Measurements from ENCODE around the gene LEKR1.
"Not testable (repeated sequence)": the region's sequence is repeated elsewhere in the genome, so short reads cannot be mapped to it uniquely, and the experiment has no call there.

The LEKR1 gene

DNA sequence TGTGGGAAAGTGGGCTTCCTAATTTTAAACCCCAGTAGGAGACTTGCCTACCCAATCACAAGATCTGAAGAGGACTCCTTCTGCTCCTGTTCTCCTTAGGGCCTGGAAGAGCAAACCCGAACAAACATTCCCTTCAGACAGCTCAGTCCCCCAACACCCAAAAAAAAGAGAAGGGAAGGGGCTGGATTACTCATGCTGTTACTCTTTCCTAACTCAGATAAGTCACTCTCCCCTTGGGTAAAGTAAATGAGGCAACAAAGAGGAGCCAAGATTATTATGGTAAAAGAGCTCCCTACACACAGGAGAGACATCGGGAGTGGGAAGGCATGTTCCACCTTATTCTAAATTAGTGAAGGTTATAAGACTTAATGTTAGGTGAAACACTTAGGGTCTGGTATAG lies 18.1 kb upstream of the LEKR1 start:
- DNase-seq, result no peak

DNA sequence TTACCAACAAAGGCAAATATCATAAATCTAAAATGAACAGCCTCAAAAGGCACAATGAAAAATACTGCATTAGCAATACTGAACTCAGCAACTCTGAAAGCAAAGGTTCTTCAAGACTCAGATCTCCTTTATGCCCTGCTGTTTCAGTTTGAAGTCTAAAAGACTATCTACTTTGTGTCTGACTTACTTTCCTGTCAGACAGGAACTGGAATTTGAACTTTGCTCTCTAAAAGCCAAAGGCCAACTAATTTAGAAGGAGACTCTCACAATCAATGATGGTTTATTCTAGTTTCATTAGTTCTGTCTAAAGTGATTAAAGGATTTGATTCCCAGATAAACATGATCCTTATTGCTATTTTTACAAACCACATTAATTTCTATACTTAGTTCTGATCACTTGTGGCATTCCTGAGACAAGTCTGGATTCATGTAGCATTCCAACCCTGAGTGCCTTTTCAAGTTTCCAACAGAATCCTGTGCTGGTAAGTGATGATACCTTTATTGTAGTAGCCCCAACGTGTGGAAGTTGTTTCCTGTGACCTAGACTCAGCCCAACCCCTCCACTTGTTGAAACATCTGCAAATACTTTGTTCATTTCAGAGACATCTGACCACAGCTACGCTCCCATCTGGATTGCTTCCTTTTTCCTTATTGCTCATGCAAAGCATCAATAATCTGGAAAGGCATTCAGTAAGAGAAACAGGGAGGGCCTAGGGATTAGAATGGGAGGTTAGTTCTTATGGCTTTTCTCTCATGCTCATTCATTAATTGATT lies 14.9 kb upstream of the LEKR1 start:
- DNase-seq, result no peak

DNA sequence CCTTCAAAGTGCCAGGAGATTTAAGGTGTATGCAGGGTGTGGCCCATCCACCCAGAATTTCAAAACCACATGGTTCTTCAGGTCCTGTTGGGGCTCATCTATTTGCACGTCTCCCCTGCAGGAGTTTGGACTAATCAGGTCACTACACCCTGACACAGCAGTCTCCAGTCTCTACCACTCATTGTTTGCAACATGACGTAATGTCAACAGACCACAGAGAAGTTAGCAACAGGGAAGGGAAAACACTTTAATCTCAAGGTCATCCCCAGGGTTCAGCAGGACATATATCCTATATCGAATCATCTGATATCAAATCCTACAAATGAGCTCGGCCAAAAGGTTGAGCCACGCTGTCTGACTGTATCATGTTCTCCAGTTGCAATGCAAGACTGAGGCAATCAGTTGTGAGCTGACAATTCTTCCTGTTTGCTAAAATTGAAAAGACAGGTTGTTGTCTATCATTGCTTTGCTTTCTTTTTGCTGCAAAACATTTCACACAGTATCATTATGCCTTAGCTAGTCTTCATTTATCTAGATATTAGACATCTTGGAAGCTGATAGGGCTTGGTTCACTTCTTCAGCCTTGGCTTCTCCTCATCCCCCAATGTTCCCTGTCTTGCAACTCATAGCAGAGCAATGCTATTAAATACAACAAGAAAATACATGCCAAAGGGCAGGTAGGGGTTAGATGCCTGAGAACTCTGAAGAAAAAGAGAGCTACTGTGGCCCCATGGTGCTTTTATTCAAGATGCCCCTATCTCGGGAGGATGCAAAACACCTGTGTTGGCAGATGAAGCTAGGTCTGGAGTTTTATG lies 13.4 kb upstream of the LEKR1 start:
- DNase-seq, result no peak

DNA sequence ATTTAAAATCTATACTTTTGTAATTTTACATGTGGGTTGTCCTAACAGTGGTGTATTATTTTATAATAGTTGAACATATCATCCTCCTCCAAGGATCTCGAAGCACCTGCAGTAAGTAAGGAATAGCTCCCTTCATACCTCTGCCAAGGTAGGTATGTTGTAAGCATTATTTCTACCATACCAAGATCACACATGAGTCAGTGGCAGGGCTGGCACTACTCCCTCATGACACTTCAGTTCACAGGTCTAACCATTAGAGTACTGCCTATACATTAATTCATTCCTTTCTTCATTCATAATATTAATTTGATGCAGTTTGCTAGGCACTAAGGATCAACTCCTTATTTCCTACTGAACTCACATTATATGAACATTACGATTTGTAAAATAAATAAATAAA lies 11.9 kb upstream of the LEKR1 start:
- DNase-seq, result no peak

DNA sequence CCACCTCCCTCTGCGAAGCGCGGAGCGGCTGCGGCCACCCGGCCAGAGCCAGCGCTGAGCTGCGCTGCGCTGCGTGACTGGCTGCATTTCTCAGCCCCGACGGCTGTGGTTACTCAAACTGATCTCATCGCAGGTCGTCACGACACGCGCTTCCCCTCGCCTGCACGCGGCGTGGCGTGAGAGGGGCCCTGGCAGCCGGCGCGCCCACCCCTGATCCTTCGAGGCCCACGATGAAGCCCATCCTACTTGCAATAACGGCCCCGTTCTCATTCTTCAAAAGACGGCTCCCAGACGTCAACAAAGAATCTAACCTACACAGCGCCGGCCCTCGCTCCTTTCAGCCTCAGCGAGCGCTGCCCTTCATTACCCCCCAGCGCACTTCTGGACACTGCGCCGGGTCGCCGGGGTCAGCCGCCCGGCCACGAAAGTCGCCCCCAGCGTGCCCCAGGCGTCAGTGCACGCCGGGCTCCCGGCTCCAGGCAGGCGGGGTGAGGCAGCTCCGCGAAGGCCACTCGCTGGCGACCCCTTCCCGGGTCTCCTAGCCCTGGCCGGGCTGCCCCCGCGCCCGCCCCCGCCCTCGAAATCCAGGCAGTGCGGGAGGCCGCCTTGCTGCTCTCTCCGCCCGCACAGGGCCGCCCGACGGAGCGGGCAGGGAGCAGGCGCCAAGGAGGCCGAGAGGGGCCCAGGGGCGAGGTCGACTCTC lies 9.9 kb upstream of the LEKR1 start:
- no peak for DNase-seq

DNA sequence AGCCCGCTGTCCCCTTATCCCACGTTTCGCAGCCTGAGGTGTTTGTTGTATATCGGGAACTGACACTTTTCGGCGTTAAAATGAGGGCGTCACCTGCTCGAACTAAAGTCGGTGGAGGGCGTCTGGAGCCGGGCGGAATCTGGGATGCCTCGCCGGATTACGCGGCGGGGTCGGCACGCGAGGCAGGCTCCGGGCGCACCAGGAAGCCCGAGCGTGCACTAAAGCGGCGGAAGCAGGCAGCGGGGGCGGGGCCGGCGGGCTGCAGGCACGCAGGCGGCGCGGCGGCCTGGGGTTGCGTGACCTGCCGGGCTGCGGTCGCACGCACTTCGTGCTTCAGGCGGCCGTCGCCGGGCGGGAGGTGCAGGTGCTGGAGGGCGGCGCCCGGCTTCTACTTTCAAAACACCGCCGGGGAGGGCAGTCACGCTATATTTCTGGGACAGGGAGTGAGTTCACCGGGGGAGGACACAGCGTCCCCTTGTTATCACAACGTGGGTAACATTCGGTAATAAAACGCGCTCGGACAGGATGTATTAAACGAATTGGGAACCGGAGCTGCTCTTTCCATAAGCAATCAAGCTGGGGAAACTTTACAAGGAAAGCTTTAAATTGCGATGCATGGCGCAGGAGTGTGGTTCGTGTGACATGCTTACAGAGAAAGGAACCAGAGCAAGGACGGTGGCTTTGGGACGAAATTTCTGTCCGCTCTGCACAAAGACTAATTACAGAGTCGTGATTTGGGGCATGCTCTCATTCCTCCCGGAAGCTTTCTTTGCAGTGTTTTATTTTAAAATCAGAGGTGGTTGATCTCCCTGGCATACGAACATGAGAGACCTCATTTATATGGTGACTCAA lies 9.1 kb upstream of the LEKR1 start:
- peak; percentile 60 for DNase-seq

DNA sequence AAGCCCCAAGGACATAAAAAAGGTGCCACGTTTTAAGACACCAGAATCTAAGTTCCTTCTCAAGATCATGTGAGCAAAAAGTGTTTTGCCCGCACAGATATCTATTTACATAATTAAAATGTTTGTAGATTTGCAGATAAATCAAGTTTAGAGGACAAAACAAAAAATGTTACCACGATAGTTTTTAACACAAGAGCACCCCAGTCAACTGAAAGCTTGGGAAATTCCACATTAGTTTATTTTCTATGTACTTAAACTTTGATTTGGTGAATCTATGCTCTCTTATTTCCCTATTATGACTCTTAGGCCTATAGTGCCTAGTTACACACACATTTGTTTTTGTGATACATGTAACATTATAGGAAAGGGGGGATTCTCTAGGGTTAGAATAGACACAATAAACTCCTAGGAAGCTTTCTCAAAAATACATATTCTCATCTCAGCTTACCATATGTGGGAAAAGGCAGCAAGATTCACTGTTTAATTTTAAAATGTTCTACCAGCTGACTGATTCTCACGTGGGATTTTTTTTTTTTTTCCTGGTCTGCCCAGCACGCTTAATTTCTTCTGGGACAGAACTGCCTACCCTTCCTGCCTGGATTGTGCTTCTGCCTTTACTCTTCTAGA lies 8.4 kb upstream of the LEKR1 start:
- DNase-seq, result no peak

DNA sequence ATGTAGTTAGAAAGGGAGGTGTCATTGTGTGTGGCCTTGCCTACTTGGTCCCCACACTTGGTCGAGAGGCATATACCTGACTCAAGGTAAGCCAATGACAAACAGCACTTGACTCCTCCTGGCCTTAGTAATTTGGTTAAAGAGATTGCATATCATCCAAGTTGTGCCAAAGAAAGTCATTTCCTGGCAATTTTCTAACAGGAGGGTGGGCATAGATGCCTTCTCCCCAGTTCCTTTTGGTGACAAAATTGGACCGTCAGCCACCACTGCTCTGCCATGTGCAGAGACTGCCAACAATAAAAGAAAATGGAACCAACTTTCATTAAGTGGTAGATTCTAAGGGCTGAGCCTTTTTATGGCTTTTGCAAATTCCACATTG lies 7.9 kb upstream of the LEKR1 start:
- DNase-seq, result no peak

DNA sequence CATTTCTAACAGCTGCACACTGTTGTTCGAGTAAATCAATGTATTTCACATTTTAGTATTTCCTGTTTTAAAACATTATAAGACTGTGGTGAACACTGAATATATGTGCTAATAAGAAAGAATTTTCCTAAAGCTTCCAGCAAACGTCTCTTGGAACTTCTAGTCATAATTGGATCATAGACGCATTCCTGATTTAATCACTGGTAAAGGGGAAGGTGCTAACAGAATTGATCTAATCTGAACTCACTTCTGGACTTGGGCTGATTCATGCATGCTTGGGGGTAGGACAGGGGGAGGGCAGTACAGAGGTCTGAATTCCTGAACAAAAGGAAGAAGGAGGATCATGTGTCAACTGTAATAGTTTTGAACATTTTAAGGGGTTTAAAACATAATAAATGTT lies 7.3 kb upstream of the LEKR1 start:
- no peak for DNase-seq

DNA sequence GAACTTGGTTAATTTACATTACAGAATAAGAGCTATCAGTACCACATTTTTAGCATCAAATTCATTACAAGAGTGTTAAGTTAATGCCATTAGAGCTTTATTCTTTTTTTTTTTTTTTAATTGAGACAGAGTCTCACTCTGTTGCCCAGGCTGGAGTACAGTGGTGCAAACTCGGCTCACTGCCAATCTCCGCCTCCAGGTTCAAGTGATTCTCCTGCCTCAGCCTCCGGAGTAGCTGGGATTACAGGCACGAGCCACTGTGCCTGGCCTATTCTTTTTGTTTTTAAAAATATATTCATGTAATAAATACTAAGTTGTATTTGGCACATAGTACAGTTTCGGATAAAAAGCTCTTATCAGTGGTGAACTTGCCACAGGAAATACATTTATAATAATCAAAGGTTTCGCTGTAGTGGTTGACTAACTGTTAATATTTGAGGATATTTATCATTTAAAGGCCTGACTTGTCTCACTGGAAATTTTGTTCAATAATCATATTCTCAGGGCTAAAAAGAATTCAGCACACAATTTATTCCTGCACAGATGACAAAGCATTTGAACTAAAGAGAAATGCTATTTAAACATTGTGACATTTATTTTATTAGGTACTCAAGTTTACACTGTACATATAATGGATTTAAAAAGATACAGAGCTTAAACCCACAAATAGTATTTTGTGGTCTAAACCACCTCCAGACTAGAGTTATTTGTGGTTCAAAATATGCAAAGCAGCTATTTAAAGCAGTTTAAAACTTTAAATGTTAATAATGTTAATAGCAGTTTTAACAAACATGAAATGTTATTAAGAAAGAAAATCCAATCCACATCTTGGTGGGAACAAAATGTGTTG lies 6.1 kb upstream of the LEKR1 start:
- DNase-seq, result no peak

DNA sequence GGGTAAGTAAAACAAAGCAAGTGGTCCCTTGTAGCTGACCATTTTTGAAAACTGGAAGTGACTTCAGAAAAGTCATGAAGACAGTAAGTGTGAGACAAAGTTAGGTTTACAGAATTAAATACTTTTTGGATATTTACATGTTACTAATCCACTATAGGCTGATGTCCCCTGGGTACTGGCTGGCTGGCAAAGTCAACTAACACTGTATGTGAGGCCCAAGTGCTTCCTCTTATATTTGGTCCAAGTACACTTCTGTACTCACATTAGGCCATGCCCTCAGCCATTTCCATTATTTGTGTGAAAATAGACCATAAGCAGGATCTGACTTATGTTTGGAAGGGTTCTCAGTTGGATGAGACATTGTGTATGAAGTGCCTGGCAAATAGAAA lies 5.5 kb upstream of the LEKR1 start:
- no peak for DNase-seq

DNA sequence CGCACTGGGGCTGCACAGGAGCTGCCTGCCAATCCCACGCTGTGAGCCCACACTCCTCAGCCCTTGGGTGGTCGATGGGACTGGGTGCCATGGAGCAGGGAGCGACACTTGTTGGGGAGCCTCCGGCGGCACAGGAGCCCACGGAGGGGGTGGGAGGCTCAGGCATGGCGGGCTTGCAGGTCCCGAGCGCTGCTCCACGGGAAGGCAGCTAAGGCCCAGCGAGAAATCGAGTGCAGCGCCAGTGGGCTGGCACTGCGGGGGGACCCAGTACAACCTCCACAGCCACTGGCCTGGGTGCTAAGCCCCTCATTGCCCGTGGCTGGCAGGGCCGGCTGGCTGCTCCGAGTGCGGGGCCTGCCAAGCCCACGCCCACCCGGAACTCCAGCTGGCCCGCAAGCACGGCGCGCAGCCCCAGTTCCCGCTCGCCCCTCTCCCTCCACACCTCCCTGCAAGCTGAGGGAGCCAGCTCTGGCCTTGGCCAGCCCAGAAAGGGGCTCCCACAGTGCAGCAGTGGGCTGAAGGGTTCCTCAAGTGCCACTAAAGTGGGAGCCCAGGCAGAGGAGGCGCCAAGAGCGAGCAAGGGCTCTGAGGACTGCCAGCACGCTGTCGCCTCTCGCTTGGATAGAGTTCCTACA lies 3.4 kb upstream of the LEKR1 start:
- not testable (repeated sequence) for DNase-seq

DNA sequence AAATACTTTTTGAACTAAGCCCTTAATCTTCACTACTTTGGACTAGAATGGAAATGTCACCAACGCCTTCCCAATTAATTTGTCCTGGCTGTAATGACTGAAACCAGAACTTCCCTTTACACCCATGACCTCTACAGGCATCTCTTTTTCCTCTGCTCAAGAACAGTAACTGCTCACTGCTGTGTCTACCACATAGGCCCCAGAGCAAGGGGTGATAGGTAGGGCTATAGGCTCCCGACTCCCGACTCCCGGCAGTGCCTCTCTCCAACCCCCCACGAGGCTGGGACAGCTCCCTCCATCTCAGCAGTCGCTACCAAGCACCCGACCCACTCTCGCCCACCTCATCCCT lies 384 bp upstream of the LEKR1 start:
- DNase-seq, result no peak

DNA sequence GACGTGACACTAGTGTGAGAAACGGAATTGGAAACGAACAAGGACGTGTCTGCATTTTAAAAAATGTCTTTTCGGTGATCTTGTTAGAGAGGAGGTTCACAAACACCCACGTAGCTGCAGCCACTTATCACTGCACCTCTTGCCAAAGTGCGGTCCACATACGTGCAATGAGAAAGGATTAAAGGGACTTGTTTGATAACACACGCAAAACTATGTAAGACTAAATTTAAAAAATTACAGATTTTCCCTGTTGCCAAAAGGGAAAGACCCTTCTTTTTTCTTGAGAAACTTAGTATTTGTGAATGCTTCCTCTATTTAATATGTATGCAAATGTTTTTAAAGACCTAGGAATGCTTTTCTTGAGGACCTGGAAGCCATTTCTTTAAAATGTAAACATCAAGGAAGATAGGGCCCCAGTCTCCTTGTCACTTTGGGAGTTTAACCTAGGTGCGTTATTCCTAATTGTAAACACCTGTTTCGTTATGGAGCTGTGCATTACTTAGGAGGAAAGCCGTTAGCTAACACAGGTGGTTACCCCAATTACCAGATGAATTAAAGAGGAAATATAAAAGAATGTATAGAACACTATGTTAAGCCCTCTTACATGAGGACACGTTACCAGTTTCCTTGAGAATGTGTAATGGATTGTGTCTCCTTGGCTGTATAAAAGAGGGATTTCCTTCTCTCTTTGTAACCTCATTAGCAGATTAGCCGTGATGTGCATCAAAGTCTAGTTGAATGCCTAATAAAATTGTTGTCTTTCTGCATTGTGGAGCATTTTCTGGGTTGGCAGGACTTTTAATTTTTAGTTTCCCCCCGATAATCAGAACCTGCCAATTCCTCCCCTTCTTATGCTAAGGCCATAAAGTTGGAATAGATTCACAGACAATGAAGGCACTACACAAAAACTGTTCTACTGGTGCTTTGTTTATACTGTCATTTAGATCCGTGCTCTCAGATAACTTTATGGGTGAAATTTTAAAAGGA lies 1.0 kb downstream of the LEKR1 start:
- no peak for DNase-seq

DNA sequence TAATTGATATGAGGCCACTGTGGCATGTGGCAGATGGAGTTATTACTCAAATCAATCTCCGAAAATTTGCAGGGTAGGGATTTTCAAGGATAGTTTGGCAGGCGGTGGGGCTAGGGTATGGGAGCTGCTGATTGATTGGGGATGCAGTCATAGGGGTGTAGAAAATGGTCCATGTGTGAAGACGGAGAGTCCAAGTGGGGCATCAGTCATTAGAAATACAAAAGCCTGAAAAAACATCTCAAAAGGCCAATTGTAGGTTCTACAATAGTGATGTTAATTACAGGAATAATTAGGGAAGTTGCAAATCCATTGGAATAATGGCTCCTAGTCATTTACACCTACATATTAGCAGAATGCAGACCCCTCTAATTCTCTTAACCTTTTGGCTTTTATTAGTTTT lies 4.9 kb downstream of the LEKR1 start:
- DNase-seq, result no peak

DNA sequence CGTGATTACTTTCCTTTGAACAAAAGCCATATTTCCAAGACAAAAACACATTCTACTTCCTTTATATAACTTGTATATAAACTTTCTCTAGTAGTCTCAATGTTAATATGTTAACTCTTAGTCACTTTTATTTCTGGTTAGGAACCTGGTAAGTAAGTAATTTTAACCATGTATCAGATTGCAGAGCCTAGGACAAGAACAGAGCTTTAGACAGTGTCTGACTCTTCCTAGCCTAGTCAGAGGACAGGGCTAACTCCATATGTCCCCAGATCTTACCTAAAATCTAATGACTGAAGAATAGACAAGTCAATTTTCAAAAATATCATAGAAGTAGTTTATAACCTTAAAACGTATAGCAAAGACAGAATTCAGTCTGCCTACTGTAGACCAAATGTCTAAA lies 8.3 kb downstream of the LEKR1 start:
- DNase-seq, result no peak

DNA sequence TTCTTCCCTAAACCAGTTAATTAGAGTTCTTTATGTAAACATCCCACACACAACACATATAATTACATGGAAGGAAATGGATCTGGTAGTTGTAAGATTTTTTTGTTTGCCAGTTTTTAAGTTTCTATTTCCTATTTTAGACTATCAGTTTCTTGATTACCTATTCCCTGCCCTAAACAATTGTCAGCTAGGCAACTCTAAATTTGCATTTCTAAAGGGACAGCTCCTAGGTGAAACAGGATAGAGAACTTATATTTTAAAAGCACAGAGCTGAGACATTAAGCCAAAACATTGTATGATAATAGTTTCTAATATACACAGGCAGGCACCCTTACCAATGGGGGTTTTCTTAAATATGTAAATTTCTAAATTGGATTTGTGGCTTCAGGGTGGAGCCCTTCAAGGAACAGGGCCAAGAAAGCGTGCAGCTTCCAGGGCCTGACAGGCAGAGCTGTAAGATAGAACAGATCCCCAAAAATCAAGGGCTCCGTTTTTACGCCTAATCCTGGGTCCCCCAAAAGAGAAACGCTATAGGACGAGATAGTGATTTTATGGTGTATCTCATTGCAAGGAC lies 8.9 kb downstream of the LEKR1 start:
- no peak for DNase-seq

DNA sequence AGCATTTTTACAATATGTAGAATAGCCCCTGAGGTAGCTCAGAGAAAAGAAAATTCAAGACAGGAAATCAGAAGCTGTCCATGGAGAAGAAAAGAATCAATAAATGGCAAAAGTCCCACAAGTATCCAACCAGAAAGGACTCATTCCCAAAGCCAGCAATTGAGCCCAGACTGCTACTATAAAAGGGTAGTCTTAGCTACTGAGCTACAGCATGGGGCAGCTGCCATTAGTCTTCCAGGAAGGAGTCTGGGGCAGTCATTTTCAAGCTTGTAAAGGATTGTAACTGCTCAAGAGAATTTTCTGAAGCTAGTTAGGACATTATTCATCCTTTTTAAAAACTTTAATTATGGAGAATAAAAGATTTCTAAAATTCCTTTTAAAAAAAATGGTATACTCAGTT lies 10.5 kb downstream of the LEKR1 start:
- no peak for DNase-seq

DNA sequence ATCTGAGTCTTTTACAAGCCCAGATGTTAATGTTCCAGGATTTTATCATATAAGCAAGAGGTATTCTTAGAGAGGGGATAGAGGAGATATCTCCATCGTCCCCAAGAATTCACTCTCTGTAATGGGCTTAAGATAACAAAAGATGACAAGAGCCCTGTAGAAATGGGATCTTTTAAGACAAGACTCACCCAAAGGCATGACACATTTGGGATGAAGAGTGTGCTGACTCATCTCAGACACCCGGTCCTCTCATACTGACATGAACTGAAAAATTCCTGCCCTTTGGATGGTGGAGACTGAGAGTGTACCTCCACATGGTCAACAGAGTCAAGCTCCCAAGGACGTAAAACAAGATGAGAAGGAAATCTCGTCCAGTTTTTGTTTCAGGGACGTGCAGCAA lies 11.0 kb downstream of the LEKR1 start:
- no peak for DNase-seq

DNA sequence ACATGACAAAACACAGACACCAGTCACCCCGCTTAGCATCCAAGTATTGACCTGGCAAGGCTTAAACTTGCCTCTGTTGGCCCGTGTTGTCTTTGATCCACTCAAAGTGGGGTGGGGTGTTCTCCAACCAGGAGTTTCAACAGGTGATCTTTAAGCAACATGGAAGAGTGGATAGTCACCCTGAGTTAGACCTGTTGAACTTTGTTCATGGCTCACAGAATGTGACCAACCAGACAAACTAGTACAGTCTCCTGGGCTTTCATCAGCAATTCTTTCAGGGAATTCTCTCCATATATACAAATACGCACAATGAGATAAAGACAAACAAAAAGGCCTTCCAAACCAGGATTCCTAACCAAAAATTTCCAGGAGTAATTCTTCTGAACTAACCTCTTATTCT lies 11.9 kb downstream of the LEKR1 start:
- DNase-seq, result no peak
